Sigmoid colon (tissue), 7 donors: ENCODE data around the gene ZNF385C. TPM values are rescaled to one million over a fixed set of nuclear protein-coding genes. Genes with fewer than 3 reads are reported as not detected.
"Not testable (repeated sequence)": the region's sequence is repeated elsewhere in the genome, so short reads cannot be mapped to it uniquely, and the experiment has no call there.

Source experiments
- DNase-seq: peaks from one replicate; pipeline ENCODE4 v3.0.0-alpha.2; 2019
- H3K27ac ChIP-seq, 4 donors: fragments of 200-600 bp; sonication (generic); one replicate each; pipeline ENCODE4 v1.5.1; 2016 to 2019; ENCODE audit warnings: mild to moderate bottlenecking in 1 of 4
- H3K27me3 ChIP-seq, 3 donors: fragments of 200-600 bp; sonication (generic); one replicate each; pipeline ENCODE4 v1.5.1; 2019; ENCODE audit warnings: mild to moderate bottlenecking in 1 of 3
- H3K36me3 ChIP-seq, 4 donors: fragments of 200-600 bp; sonication (generic); one replicate each; pipeline ENCODE4 v1.5.1; 2016 to 2019
- H3K4me1 ChIP-seq, 4 donors: fragments of 200-600 bp; sonication (generic); one replicate each; pipeline ENCODE4 v1.5.1; 2017 to 2019
- H3K4me3 ChIP-seq, 4 donors: fragments of 200-600 bp; sonication (generic); one replicate each; pipeline ENCODE4 v1.5.1; 2017 to 2019; ENCODE audit warnings: mild to moderate bottlenecking in 2 of 4, moderate library complexity in 1 of 4
- H3K9me3 ChIP-seq, 4 donors: fragments of 200-600 bp in 3 of 4; sonication (generic) in 3 of 4; one replicate each; pipeline versions ENCODE4 v1.5.1 to v1.6.1; 2013 to 2019
- CTCF ChIP-seq, 4 experiments: fragments of 450-650 bp in 3 of 4; fragments of 200-600 bp in 1 of 4; IDR thresholded peaks; one replicate each; pipeline ENCODE4 v1.5.1; 2016 to 2019; ENCODE audit warnings: antibody characterized with exemption in 4 of 4, mild to moderate bottlenecking in 3 of 4, moderate library complexity in 2 of 4
- EP300 ChIP-seq, 4 donors: sonication (generic); formaldehyde crosslinking; IDR thresholded peaks; one replicate each; pipeline ENCODE4 v1.6.1; 2017; ENCODE audit warnings: antibody characterized with exemption in 4 of 4
- POLR2A ChIP-seq, 2 donors: fragments of 450-650 bp; IDR thresholded peaks; one replicate each; pipeline ENCODE4 v1.6.1; 2016; ENCODE audit warnings: antibody characterized with exemption in 2 of 2, mild to moderate bottlenecking in 2 of 2, moderate library complexity in 2 of 2
- POLR2AphosphoS5 ChIP-seq, 4 donors: sonication (generic); formaldehyde crosslinking; IDR thresholded peaks; one replicate each; pipeline ENCODE4 v1.6.1; 2017; ENCODE audit warnings: antibody characterized with exemption in 4 of 4
- WGBS, 2 donors: extraction: QIAGEN DNeasy Blood & Tissue Kit; methylation state at CpG; one replicate each; pipeline ENCODE4 v1.1.7; 2013; 5-methylcytosine and 5-hydroxymethylcytosine counted together
- intact Hi-C: fragments of 100-400 bp; cut with DNase I; formaldehyde crosslinking; loops from one replicate; pipeline ENCODE4 v1.15.1; 2023
- polyA plus RNA-seq, 3 donors: library from polyadenylated mRNA; stranded (reverse); fragments of 200-250 nt; gene quantifications; one replicate each; pipeline ENCODE4 v1.2.3, GENCODE V29; 2013
- total RNA-seq, 4 donors: library from RNA; depleted of rRNA; stranded (reverse); fragments of >200 nt; gene quantifications; one replicate each; pipeline ENCODE4 v1.1.0, GENCODE V29; 2016
- donor health status: healthy with polysubstance abuse.
- donor health status: Bipolar disorder and iron deficiency.
- donor health status: healthy.

ZNF385C gene
- total and polyA plus RNA-seq, 7 donors, result 0.33 to 0.60 (median 0.42) TPM; not detected in 4

DNA sequence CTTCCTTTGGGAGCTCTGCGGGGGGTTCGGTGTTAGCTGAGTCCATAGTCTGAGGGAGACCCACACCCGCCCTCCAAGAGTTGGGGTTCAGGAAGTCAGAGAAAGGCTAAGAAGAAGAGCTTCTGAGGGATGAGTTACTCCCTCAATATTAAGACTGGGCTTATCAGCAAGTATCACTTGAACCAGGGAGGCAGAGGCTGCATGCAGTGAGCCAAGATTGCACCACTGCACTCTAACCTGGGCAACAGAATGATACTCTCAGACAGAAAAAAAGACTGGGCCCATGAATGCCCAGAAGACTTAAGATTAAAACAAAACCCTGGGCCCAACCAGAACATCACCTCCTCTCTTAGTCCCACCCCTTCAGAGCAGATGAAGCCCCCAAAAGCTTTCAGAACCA lies 72.3 kb downstream of the ZNF385C start:
- no peak for DNase-seq
- Histone ChIP-seq H3K27me3 (peaks cover 0 to 36% (median 19%) of the 10 kb centered on the region in 3 donors), H3K36me3 (peaks cover 13 to 33% (median 21%) of the 10 kb centered on the region in 4 donors), H3K9me3 (no peaks in the 10 kb centered on the region), H3K4me1 (peaks cover 0 to 21% (median 13%) of the 10 kb centered on the region in 4 donors), H3K27ac (no peak overlapping the region), H3K4me3 (no peak overlapping the region)
- 95 to 96% methylated on average over 3 of the region's 3 CpGs for WGBS, 2 donors
- intact Hi-C loops, result loop anchor here (2.0 to 5.0 kb wide), 2 partner anchors 41 to 91 kb away; no protein-coding TSS in a partner anchor
- TF ChIP-seq CTCF (IDR thresholded peaks at IDR 0.05), result no peak

GRCh38 chr17:42025191-42025579 lies 73.1 kb downstream of the ZNF385C start:
- peaks cover 0 to 36% (median 19%) of the 10 kb centered on the region in 3 donors for H3K27me3 ChIP-seq
- no peaks in the 10 kb centered on the region for H3K9me3 ChIP-seq
- H3K36me3 ChIP-seq, result peaks cover 13 to 33% (median 21%) of the 10 kb centered on the region in 4 donors
- peaks cover 0 to 29% (median 19%) of the 10 kb centered on the region in 4 donors for H3K4me1 ChIP-seq
- intact Hi-C loops, result loop anchor here (2.0 to 5.0 kb wide), 2 partner anchors 42 to 92 kb away; no protein-coding TSS in a partner anchor
- no peak for TF ChIP-seq POLR2A (IDR thresholded peaks at IDR 0.05)
- TF ChIP-seq EP300 (IDR thresholded peaks at IDR 0.05), result no peak
- no peak for TF ChIP-seq POLR2AphosphoS5 (IDR thresholded peaks at IDR 0.05)
- no peak for TF ChIP-seq CTCF (IDR thresholded peaks at IDR 0.05)
- whole genome bisulfite sequencing, 2 donors, result 49 to 69% methylated on average over 8 of the region's 8 CpGs
- no peak overlapping the region for H3K4me3 ChIP-seq
- peak overlapping the region; percentile 41 to 62 (median 52) for H3K27ac ChIP-seq
- DNase-seq, result no peak

- peaks cover 0 to 34% (median 22%) of the 10 kb centered on the region in 4 donors for H3K4me1 ChIP-seq
- DNase-seq, result peak; percentile 72
- intact Hi-C loops, result loop anchor here (2.0 kb wide), 1 partner anchor 93 kb away; no protein-coding TSS in a partner anchor
- H3K36me3 ChIP-seq, result peaks cover 13 to 33% (median 21%) of the 10 kb centered on the region in 4 donors
- H3K4me3 ChIP-seq, result no peak overlapping the region
- no peak for TF ChIP-seq EP300 (IDR thresholded peaks at IDR 0.05)
- no peak for TF ChIP-seq POLR2A (IDR thresholded peaks at IDR 0.05)
- H3K27me3 ChIP-seq, result peaks cover 0 to 21% (median 15%) of the 10 kb centered on the region in 3 donors
- 84% methylated on average over 15 of the region's 15 CpGs for WGBS, 2 donors
- H3K27ac ChIP-seq, result peak overlapping the region; percentile 41 to 62 (median 52)
- no peaks in the 10 kb centered on the region for H3K9me3 ChIP-seq
Measured at GRCh38 chr17:42023524-42024349, 74.5 kb downstream of the ZNF385C start.

GRCh38 chr17:42020845-42021244 lies 77.4 kb downstream of the ZNF385C start:
- Histone ChIP-seq H3K36me3 (peaks cover 13 to 33% (median 21%) of the 10 kb centered on the region in 4 donors), H3K27ac (peak overlapping the region in 2 of 4 donors; percentile 84 to 91), H3K4me3 (peak overlapping the region; percentile 74 to 90 (median 80)), H3K4me1 (peaks cover 0 to 53% (median 34%) of the 10 kb centered on the region in 4 donors)
- H3K27me3 ChIP-seq, H3K9me3 ChIP-seq, DNase-seq, intact Hi-C loops: not testable (repeated sequence)
- 57 to 83% methylated on average over 8 of the region's 8 CpGs for WGBS, 2 donors

DNA sequence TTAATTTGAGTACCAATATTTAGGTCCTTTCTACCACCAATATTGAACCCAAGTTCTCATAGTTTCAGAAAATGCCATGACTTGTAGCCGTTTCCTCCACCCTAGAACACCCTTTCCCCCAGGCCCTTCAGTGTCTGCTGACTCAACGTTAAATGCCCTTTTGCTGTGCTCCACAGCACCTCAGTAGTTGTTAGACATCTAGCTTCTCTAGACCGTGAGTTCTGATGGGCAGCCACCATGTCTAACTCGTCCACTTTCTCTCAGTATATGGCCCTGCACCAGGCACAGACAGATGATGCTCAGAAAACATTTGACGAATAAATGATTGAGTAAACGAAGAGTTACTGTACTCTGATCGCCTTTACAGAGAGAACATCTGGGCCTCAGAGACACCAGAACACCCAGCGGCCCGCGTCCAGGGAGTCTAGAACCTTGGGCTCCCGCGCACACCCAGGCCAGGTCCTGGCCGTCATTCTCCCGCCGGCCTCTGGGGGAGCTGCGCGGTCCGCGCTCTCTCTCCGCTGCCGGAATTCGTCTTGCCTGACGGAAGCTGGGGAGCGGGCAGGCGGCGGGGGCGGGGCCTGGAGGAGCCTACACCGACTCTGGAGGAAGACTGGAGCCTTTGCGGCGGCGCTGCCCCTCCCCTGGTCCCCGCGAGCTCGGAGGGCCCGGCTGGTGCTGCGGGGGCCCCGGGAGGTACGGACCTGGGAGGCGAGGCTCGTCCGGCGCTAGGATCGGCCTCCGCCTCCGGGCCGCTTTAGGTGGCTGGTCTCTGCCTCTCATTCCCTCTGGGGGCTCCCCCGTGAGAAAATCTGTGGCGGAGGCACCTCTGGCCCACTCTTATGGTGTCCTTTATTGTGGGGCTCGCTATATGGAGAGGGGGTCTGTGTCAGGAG lies 78.5 kb downstream of the ZNF385C start, which contains the start of gene NKIRAS2:
NKIRAS2 (plus strand) TSS at position 582 of the 896 bp plus-strand sequence. CDS start 1,488 bp downstream, outside the sequence.
- peak within 1 kb of the TSS; percentile 74 to 90 (median 80) for H3K4me3 ChIP-seq
- peaks cover 13 to 33% (median 21%) of the 10 kb centered on the region in 4 donors for H3K36me3 ChIP-seq
- H3K27ac ChIP-seq, result peak within 1 kb of the TSS; percentile 84 to 91 (median 86)
- DNase-seq, result peak; percentile 97
- intact Hi-C loops, result no loop called here
- WGBS, 2 donors, result 6 to 7% methylated on average over 49 of the region's 49 CpGs
- peak in 1 of 2 donors; percentile 33 for TF ChIP-seq POLR2A (IDR thresholded peaks at IDR 0.05)
- TF ChIP-seq POLR2AphosphoS5 (IDR thresholded peaks at IDR 0.05), result peak; percentile 28 to 79 (median 70)
- TF ChIP-seq EP300 (IDR thresholded peaks at IDR 0.05), result no peak
- TF ChIP-seq CTCF (IDR thresholded peaks at IDR 0.05), result peak; percentile 84 to 97 (median 94)
- H3K4me1 ChIP-seq, result peaks cover 0 to 55% (median 42%) of the 10 kb centered on the region in 4 donors
- H3K9me3 ChIP-seq, result no peaks in the 10 kb centered on the region
- no peaks in the 10 kb centered on the region for H3K27me3 ChIP-seq
